ENCODE data around the gene TMEM51.

The TMEM51 gene

DNA sequence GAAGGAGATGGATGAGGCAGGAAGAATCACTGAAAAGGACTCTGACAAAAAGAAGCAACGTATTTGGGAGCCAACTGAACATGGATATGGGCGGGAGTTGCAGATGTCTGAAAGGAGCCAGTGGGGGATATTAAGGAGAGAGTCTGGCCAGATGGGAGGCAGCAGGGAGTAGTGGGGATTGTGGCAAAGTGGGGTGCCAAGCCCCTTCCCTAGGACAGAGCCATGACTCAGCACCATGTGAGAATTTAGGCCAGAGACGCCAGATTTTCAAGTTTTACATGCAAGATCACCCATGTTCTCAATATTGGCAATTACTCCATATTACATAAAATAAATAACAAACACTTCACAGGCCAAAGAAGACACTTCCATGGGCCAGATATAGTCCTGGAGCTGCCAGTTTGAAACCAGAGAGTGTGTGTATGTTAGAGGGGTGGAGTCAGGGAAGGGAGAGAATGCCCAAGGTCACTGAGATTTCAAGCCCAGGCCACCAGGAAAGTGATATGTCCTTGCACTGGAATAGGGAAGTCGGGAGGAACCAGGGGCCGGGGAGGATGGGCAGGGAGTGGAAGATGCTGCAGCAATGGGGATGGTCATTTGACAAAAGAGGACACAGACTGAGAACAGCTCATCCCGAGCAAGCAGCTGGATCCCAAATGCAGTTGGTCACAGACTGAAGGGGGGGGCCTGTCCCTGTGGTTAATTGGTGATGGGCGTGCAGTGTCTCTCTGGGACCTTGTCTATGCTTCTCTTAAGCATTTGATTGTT is 23.5 kb downstream of the TMEM51 start:
- H3K4ac ChIP-seq (ENCODE audit: low read depth, low read length) = no peak overlapping the region
- no peak overlapping the region for H3K56ac ChIP-seq (ENCODE audit: low read length)
- no peak overlapping the region for H3K18ac ChIP-seq (ENCODE audit: low read length)
- H2BK120ac ChIP-seq (ENCODE audit: low read depth, low read length) = no peak overlapping the region
- DNase-seq = no peak
- H3K9ac ChIP-seq (ENCODE audit: low read length) = no peak overlapping the region
- H3K79me2 ChIP-seq (ENCODE audit: control insufficient read depth, insufficient read depth, low read length) = no peaks in the 10 kb centered on the region
- H2BK15ac ChIP-seq (replicated peaks; ENCODE audit: low read depth) = no peak overlapping the region
- no CpG with 5 or more reads among the region's 7 CpGs for WGBS (ENCODE audit: extremely low coverage, insufficient coverage, low lambda C conversion rate)
- no peak overlapping the region for H3K4me3 ChIP-seq (ENCODE audit: low read length)
- no peak overlapping the region for H4K8ac ChIP-seq (ENCODE audit: low read depth, low read length)
- no peaks in the 10 kb centered on the region for H3K27me3 ChIP-seq (ENCODE audit: insufficient read depth, low read length, poor library complexity)
- no peak overlapping the region for H3K23ac ChIP-seq (ENCODE audit: low read length)
- no peak overlapping the region for H3K4me2 ChIP-seq (ENCODE audit: low read length)
- no peak overlapping the region for H2BK5ac ChIP-seq (ENCODE audit: low read length)
- H3K27ac ChIP-seq (ENCODE audit: low read depth, low read length) = no peak overlapping the region
- H2AK5ac ChIP-seq (ENCODE audit: low read length) = no peak overlapping the region
- H3K36me3 ChIP-seq (ENCODE audit: control insufficient read depth, insufficient read depth, low read length) = no peaks in the 10 kb centered on the region
- no peak overlapping the region for H4K5ac ChIP-seq (ENCODE audit: low read length)
- H3K79me1 ChIP-seq (ENCODE audit: low read length) = no peaks in the 10 kb centered on the region
- no peaks in the 10 kb centered on the region for H3K4me1 ChIP-seq (ENCODE audit: control insufficient read depth, low read depth, low read length)

DNA sequence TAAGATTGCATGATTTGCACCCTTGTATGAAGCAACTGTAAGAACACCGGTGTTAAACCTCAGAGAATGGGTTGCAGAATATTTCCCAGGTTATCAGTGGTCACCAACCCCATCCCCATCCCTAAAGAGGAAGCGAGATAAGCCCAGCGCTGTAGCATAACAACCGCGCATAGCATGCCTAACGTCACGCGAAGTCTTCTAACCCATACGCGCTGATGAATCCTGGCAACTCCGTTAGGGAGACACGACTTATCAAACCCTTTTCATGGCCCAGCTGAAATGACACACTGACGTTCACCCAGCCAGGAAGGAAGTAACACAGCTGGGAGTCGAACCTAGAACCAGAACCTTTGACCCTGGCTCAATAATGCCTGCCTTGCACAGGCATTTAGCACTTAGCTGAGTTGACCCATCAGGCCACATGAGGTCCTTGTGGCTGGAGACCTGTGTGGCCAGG is 24.2 kb downstream of the TMEM51 start:
- Histone ChIP-seq H3K27ac (ENCODE audit: low read depth, low read length) (no peak overlapping the region), H2BK120ac (ENCODE audit: low read depth, low read length) (no peak overlapping the region), H2BK5ac (ENCODE audit: low read length) (no peak overlapping the region), H3K4me2 (ENCODE audit: low read length) (no peak overlapping the region), H3K4ac (ENCODE audit: low read depth, low read length) (no peak overlapping the region), H3K4me3 (ENCODE audit: low read length) (no peak overlapping the region), H3K23ac (ENCODE audit: low read length) (no peak overlapping the region), H2AK5ac (ENCODE audit: low read length) (no peak overlapping the region), H3K9ac (ENCODE audit: low read length) (no peak overlapping the region), H3K4me1 (ENCODE audit: control insufficient read depth, low read depth, low read length) (no peaks in the 10 kb centered on the region), H3K56ac (ENCODE audit: low read length) (no peak overlapping the region), H3K27me3 (ENCODE audit: insufficient read depth, low read length, poor library complexity) (no peaks in the 10 kb centered on the region), H3K18ac (ENCODE audit: low read length) (no peak overlapping the region), H3K36me3 (ENCODE audit: control insufficient read depth, insufficient read depth, low read length) (no peaks in the 10 kb centered on the region), H3K79me2 (ENCODE audit: control insufficient read depth, insufficient read depth, low read length) (no peaks in the 10 kb centered on the region), H4K8ac (ENCODE audit: low read depth, low read length) (no peak overlapping the region), H4K5ac (ENCODE audit: low read length) (no peak overlapping the region), H2BK15ac (replicated peaks; ENCODE audit: low read depth) (no peak overlapping the region), H3K79me1 (ENCODE audit: low read length) (no peaks in the 10 kb centered on the region)
- no peak for DNase-seq
- no CpG with 5 or more reads among the region's 14 CpGs for WGBS (ENCODE audit: extremely low coverage, insufficient coverage, low lambda C conversion rate)

DNA sequence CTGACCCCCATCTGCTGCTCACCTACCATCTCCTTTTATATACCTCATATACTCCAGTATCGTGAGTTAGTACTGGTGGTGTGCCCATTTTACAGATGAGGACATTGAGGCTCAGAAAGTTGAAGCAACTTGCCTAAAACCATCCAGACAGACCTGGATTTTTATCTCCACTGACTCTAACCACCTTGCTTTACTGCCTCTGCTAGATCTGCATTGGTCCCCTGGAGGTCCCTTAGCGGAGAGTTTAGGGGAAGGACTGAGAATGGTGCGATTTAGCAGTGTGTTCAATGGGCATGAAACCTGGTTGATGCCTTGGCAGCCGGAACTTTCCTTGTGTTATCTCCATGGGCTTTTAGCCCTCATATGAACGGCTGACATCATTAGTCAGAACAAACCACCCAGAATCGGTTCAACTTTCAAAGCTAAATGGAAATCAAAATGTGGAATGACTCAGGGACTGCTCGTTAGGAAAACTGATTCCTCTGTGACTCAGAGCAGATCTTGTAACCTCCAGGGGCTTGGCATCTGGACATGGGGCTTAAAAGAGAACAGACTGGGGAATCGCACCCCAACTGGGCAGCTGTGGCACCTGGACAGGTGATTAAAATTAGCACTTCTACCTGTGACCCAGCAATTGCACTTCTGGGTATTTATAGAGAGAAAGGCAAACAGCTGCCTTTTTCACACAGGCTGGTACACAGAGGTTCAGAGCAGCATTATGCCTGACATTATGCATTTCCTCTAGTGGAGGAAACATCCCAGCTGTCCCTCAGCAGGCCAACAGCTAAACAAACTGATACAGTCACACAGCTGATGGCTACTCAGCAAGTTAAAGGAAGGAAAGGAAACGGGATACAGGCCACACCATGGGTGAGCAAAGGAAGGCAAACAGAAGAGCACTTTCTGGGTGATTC is 25.3 kb downstream of the TMEM51 start:
- no peak overlapping the region for H2BK120ac ChIP-seq (ENCODE audit: low read depth, low read length)
- H3K79me2 ChIP-seq (ENCODE audit: control insufficient read depth, insufficient read depth, low read length) = no peaks in the 10 kb centered on the region
- no peak overlapping the region for H4K8ac ChIP-seq (ENCODE audit: low read depth, low read length)
- no peak overlapping the region for H2BK5ac ChIP-seq (ENCODE audit: low read length)
- no CpG with 5 or more reads among the region's 9 CpGs for WGBS (ENCODE audit: extremely low coverage, insufficient coverage, low lambda C conversion rate)
- H3K4ac ChIP-seq (ENCODE audit: low read depth, low read length) = no peak overlapping the region
- no peak overlapping the region for H2AK5ac ChIP-seq (ENCODE audit: low read length)
- H3K9ac ChIP-seq (ENCODE audit: low read length) = no peak overlapping the region
- no peak overlapping the region for H3K56ac ChIP-seq (ENCODE audit: low read length)
- H3K27ac ChIP-seq (ENCODE audit: low read depth, low read length) = no peak overlapping the region
- no peaks in the 10 kb centered on the region for H3K36me3 ChIP-seq (ENCODE audit: control insufficient read depth, insufficient read depth, low read length)
- no peak for DNase-seq
- H3K4me1 ChIP-seq (ENCODE audit: control insufficient read depth, low read depth, low read length) = no peaks in the 10 kb centered on the region
- H3K23ac ChIP-seq (ENCODE audit: low read length) = no peak overlapping the region
- H3K79me1 ChIP-seq (ENCODE audit: low read length) = no peaks in the 10 kb centered on the region
- H3K18ac ChIP-seq (ENCODE audit: low read length) = no peak overlapping the region
- H2BK15ac ChIP-seq (replicated peaks; ENCODE audit: low read depth) = no peak overlapping the region
- no peak overlapping the region for H4K5ac ChIP-seq (ENCODE audit: low read length)
- H3K4me2 ChIP-seq (ENCODE audit: low read length) = no peak overlapping the region
- H3K27me3 ChIP-seq (ENCODE audit: insufficient read depth, low read length, poor library complexity) = no peaks in the 10 kb centered on the region
- H3K4me3 ChIP-seq (ENCODE audit: low read length) = no peak overlapping the region

DNA sequence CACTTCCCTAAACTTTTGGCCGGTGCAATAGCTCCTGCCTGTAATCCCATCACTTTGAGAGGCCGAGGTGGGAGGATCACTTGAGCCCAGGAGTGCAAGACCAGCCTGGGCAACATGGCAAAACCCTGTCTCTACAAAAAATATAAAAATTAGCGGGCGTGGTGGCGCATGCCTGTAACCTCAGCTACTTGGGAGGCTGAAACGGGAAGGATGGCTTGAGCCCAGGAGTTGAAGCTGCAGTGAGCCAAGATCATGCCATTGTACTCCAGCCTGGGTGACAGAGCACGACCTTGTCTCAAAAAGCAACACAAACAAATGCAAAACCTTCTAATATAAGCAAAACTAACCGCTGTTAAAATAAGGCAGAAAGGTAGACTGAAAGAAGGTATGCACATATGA is 25.9 kb downstream of the TMEM51 start:
- Histone ChIP-seq H3K4ac (ENCODE audit: low read depth, low read length) (no peak overlapping the region), H3K9ac (ENCODE audit: low read length) (no peak overlapping the region), H3K56ac (ENCODE audit: low read length) (no peak overlapping the region), H2AK5ac (ENCODE audit: low read length) (no peak overlapping the region), H3K18ac (ENCODE audit: low read length) (no peak overlapping the region), H4K5ac (ENCODE audit: low read length) (no peak overlapping the region), H3K27me3 (ENCODE audit: insufficient read depth, low read length, poor library complexity) (no peaks in the 10 kb centered on the region), H3K23ac (ENCODE audit: low read length) (no peak overlapping the region), H3K27ac (ENCODE audit: low read depth, low read length) (no peak overlapping the region), H2BK120ac (ENCODE audit: low read depth, low read length) (no peak overlapping the region), H3K36me3 (ENCODE audit: control insufficient read depth, insufficient read depth, low read length) (no peaks in the 10 kb centered on the region), H3K4me1 (ENCODE audit: control insufficient read depth, low read depth, low read length) (no peaks in the 10 kb centered on the region), H2BK5ac (ENCODE audit: low read length) (no peak overlapping the region), H3K79me2 (ENCODE audit: control insufficient read depth, insufficient read depth, low read length) (no peaks in the 10 kb centered on the region), H2BK15ac (replicated peaks; ENCODE audit: low read depth) (no peak overlapping the region), H3K79me1 (ENCODE audit: low read length) (no peaks in the 10 kb centered on the region), H3K4me3 (ENCODE audit: low read length) (no peak overlapping the region), H4K8ac (ENCODE audit: low read depth, low read length) (no peak overlapping the region), H3K4me2 (ENCODE audit: low read length) (no peak overlapping the region)
- WGBS (ENCODE audit: extremely low coverage, insufficient coverage, low lambda C conversion rate) = no CpG with 5 or more reads among the region's 8 CpGs
- no peak for DNase-seq

DNA sequence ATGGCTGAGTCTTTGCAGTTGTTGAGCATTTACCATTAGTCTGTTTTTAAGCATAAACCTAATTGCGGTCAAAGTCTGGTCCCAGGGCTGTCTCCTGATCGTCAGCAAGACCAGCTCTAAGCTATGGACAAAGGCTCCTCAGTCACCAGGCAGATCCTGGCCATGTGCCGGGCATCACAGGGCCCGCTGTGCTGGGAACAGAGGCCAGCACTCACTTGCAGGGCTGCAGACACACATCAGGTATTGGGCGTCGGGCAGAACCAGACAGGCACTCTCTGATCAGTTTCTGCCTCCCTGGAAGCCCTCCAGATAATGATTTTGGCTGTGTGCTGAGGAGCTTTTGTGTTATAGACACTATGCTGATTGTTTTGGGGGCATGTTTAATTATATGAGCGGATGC is 26.6 kb downstream of the TMEM51 start:
- no CpG with 5 or more reads among the region's 7 CpGs for WGBS (ENCODE audit: extremely low coverage, insufficient coverage, low lambda C conversion rate)
- Histone ChIP-seq H4K5ac (ENCODE audit: low read length) (no peak overlapping the region), H3K27ac (ENCODE audit: low read depth, low read length) (no peak overlapping the region)

More for the DNA sequence above, 26.6 kb downstream of the TMEM51 start:
- H4K8ac ChIP-seq (ENCODE audit: low read depth, low read length) = no peak overlapping the region
- H3K79me2 ChIP-seq (ENCODE audit: control insufficient read depth, insufficient read depth, low read length) = no peaks in the 10 kb centered on the region
- H2BK5ac ChIP-seq (ENCODE audit: low read length) = no peak overlapping the region
- H3K27me3 ChIP-seq (ENCODE audit: insufficient read depth, low read length, poor library complexity) = no peaks in the 10 kb centered on the region
- no peak overlapping the region for H3K4me3 ChIP-seq (ENCODE audit: low read length)
- H3K4ac ChIP-seq (ENCODE audit: low read depth, low read length) = no peak overlapping the region
- no peak overlapping the region for H3K56ac ChIP-seq (ENCODE audit: low read length)
- no peaks in the 10 kb centered on the region for H3K79me1 ChIP-seq (ENCODE audit: low read length)
- H2BK120ac ChIP-seq (ENCODE audit: low read depth, low read length) = no peak overlapping the region
- no peak for DNase-seq
- no peak overlapping the region for H3K23ac ChIP-seq (ENCODE audit: low read length)
- H3K36me3 ChIP-seq (ENCODE audit: control insufficient read depth, insufficient read depth, low read length) = no peaks in the 10 kb centered on the region
- H3K4me2 ChIP-seq (ENCODE audit: low read length) = no peak overlapping the region
- no peak overlapping the region for H3K9ac ChIP-seq (ENCODE audit: low read length)
- no peak overlapping the region for H3K18ac ChIP-seq (ENCODE audit: low read length)
- no peak overlapping the region for H2BK15ac ChIP-seq (replicated peaks; ENCODE audit: low read depth)
- H3K4me1 ChIP-seq (ENCODE audit: control insufficient read depth, low read depth, low read length) = no peaks in the 10 kb centered on the region
- H2AK5ac ChIP-seq (ENCODE audit: low read length) = no peak overlapping the region

Data from mesendoderm (in vitro differentiated cells).